NCI-H345 treated with DMSO at 0.1 percent for 48 hours (cell line): ENCODE results near the gene PIK3R4.

Source experiments
- DNase-seq: peaks from one replicate; lab custom pipeline; 2025; ENCODE audit not compliant: unreplicated experiment; lab: John Stamatoyannopoulos, UW

The PIK3R4 gene

GRCh38 chr3:130746246-130747039 is at the start of gene PIK3R4:
Gene PIK3R4 (minus strand): TSS chr3:130746829. CDS start chr3:130745218, 1,611 bp downstream.
- peak; percentile 88 for DNase-seq

GRCh38 chr3:130795396-130795795 is 48.8 kb upstream of the PIK3R4 start:
- no peak for DNase-seq

GRCh38 chr3:130792246-130792645 is 45.6 kb upstream of the PIK3R4 start:
- DNase-seq, result no peak

- DNase-seq, result no peak
Observed at GRCh38 chr3:130789782-130790322, 43.2 kb upstream of the PIK3R4 start.

- DNase-seq, result no peak
Observed at GRCh38 chr3:130787422-130788068, 40.9 kb upstream of the PIK3R4 start.

GRCh38 chr3:130786306-130786705 is 39.7 kb upstream of the PIK3R4 start:
- DNase-seq, result no peak

- DNase-seq, result peak; percentile 64
Observed at GRCh38 chr3:130783629-130784028, 37.0 kb upstream of the PIK3R4 start.

GRCh38 chr3:130779486-130779885 is 32.9 kb upstream of the PIK3R4 start:
- no peak for DNase-seq

GRCh38 chr3:130779031-130779430 is 32.4 kb upstream of the PIK3R4 start:
- peak; percentile 81 for DNase-seq

GRCh38 chr3:130773366-130773765 is 26.7 kb upstream of the PIK3R4 start:
- DNase-seq, result no peak

GRCh38 chr3:130772129-130772528 is 25.5 kb upstream of the PIK3R4 start:
- no peak for DNase-seq

GRCh38 chr3:130770644-130771043 is 24.0 kb upstream of the PIK3R4 start:
- DNase-seq, result no peak

GRCh38 chr3:130761730-130762311 is 15.2 kb upstream of the PIK3R4 start:
- DNase-seq, result no peak

- no peak for DNase-seq
Observed at GRCh38 chr3:130760922-130761321, 14.3 kb upstream of the PIK3R4 start.

GRCh38 chr3:130759692-130760338 is 13.2 kb upstream of the PIK3R4 start:
- peak; percentile 58 for DNase-seq

GRCh38 chr3:130758624-130759369 is 12.2 kb upstream of the PIK3R4 start:
- no peak for DNase-seq

GRCh38 chr3:130757611-130758150 is 11.1 kb upstream of the PIK3R4 start:
- no peak for DNase-seq

GRCh38 chr3:130755666-130756065 is 9.0 kb upstream of the PIK3R4 start:
- no peak for DNase-seq

GRCh38 chr3:130748981-130749380 is 2.4 kb upstream of the PIK3R4 start:
- DNase-seq, result no peak

- DNase-seq, result no peak
Observed at GRCh38 chr3:130748467-130748861, 1.8 kb upstream of the PIK3R4 start.
